OCI-LY3 (cell line): ENCODE data around the gene SLC39A12.

Experiments
- H2AFZ ChIP-seq: fragments of 200-600, 300-600 bp; shearing (Covaris generic); 2 replicates; pipeline ENCODE4 v1.6.0; 2014; ENCODE audit warnings: antibody characterized with exemption, low read depth, low read length
- H3K27ac ChIP-seq: fragments of 200-600, 300-600 bp; sonication (generic); 2 replicates; pipeline ENCODE4 v1.5.1; 2014; ENCODE audit warnings: mild to moderate bottlenecking, low read length, moderate library complexity, mixed read lengths
- H3K27me3 ChIP-seq: fragments of 200-600, 300-600 bp; sonication (generic); 2 replicates; pipeline ENCODE4 v1.6.1; 2014; ENCODE audit warnings: low read depth, low read length, mixed read lengths
- H3K36me3 ChIP-seq: fragments of 200-600, 300-600 bp; sonication (generic); replicated peaks from 2 replicates; pipeline ENCODE3; 2014; ENCODE audit warnings: low read depth, low read length, mixed read lengths
- H3K4me1 ChIP-seq: fragments of 300-600, 200-600 bp; sonication (generic); 2 replicates; pipeline ENCODE4 v1.6.1; 2014; ENCODE audit warnings: low read length, mixed read lengths
- H3K4me2 ChIP-seq: fragments of 200-600, 300-600 bp; sonication (generic); 2 replicates; pipeline ENCODE4 v1.6.1; 2014; ENCODE audit warnings: low read length, mixed read lengths
- H3K4me3 ChIP-seq: fragments of 300-600, 200-600 bp; sonication (generic); 2 replicates; pipeline ENCODE4 v1.5.1; 2014; ENCODE audit warnings: antibody characterized with exemption, mild to moderate bottlenecking, low read length, moderate library complexity
- H3K79me2 ChIP-seq: fragments of 300-600, 200-600 bp; shearing (Covaris generic); 2 replicates; pipeline ENCODE4 v1.6.1; 2014; ENCODE audit warnings: mild to moderate bottlenecking, low read length, mixed read lengths
- H3K9ac ChIP-seq: fragments of 300-600, 200-600 bp; shearing (Covaris generic); 2 replicates; pipeline ENCODE4 v1.6.0; 2014; ENCODE audit warnings: mild to moderate bottlenecking, low read length, moderate library complexity
- H3K9me3 ChIP-seq: fragments of 200-600, 300-600 bp; shearing (Covaris generic); 2 replicates; pipeline ENCODE4 v1.6.1; 2014; ENCODE audit warnings: low read length, mixed read lengths; ENCODE audit not compliant: insufficient read depth
- H4K20me1 ChIP-seq: fragments of 200-600, 300-600 bp; sonication (generic); 2 replicates; pipeline ENCODE4 v1.6.1; 2016; ENCODE audit warnings: low read length, mixed read lengths; ENCODE audit not compliant: insufficient read depth
- EZH2phosphoT487 ChIP-seq: fragments of 200-600 bp; shearing (Covaris generic); IDR thresholded peaks from 2 replicates; pipeline ENCODE4 v1.6.1; 2018; ENCODE audit warnings: antibody characterized with exemption, mixed run types, low read depth
- TF ChIP-seq, protein P1 (sequence below): fragments of 200-600, 300-600 bp; sonication (generic); IDR thresholded peaks from 2 replicates; pipeline ENCODE4 v1.5.1; 2014; ENCODE audit warnings: antibody characterized with exemption, low read length, low read depth

Gene SLC39A12

DNA sequence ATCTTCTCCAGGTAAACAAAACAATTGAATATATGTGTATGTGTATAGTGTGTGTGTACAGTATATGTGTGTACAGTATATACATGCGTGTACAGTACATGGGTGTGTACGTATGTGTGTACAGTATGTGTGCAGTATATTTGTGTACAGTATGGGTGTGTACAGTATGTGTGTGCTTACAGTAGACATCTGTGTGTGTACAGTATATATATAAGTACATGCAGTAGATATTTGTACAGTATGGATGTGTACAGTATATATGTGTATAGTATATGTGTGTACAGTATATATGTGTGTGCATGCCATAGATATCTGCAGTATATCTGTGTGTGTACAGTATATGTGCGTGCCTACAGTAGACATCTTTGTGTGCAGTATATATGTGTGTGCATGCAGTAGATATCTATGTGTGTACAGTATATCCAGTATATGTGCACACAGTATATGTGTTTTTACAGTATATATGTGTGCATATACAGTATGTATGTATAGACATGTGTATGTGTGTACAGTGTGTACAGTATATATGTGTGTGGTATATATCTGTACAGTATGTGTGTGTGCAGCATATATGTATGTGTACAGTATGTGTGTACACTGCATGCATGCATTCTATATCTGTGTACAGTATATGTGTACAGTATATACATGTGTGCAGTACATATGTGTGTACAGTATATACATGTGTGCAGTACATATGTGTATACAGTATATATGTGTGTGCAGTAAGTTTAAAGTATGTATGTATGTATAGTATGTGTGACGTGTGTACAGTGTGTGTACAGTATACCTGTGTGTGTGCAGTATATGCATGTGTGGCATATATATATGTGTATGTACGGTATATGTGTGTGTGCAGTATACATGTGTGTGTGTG is 37.3 kb upstream of the SLC39A12 start:
- Histone ChIP-seq H3K79me2 (no peaks in the 10 kb centered on the region), H3K27ac (no peak overlapping the region), H3K9me3 (no peaks in the 10 kb centered on the region), H3K36me3 (no peaks in the 10 kb centered on the region), H3K4me2 (no peak overlapping the region), H3K4me3 (no peak overlapping the region), H4K20me1 (no peaks in the 10 kb centered on the region), H3K4me1 (peaks cover 4% of the 10 kb centered on the region), H2AFZ (no peak overlapping the region), H3K9ac (no peak overlapping the region), H3K27me3 (no peaks in the 10 kb centered on the region)
- TF ChIP-seq, protein P1, sequence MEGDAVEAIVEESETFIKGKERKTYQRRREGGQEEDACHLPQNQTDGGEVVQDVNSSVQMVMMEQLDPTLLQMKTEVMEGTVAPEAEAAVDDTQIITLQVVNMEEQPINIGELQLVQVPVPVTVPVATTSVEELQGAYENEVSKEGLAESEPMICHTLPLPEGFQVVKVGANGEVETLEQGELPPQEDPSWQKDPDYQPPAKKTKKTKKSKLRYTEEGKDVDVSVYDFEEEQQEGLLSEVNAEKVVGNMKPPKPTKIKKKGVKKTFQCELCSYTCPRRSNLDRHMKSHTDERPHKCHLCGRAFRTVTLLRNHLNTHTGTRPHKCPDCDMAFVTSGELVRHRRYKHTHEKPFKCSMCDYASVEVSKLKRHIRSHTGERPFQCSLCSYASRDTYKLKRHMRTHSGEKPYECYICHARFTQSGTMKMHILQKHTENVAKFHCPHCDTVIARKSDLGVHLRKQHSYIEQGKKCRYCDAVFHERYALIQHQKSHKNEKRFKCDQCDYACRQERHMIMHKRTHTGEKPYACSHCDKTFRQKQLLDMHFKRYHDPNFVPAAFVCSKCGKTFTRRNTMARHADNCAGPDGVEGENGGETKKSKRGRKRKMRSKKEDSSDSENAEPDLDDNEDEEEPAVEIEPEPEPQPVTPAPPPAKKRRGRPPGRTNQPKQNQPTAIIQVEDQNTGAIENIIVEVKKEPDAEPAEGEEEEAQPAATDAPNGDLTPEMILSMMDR, result no peak
- TF ChIP-seq EZH2phosphoT487, result no peak

DNA sequence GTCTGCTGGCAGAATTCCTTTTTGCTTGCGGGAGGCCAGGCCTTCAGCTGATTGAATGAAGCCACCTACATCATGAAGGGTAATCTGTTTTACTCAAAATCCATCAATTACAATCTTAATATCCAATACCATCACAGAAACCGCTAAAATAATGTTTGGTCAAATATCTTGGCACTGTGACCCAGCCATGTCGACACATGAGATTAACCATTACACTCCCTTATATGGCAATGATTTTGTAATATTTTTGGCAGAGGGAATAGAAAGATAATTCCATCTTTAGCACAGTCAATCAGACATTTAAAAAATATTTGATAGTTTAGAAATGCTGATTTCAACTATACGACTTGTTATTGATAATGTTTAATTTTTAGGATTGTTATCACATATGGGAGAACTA is 36.5 kb upstream of the SLC39A12 start:
- TF ChIP-seq EZH2phosphoT487, result no peak
- TF ChIP-seq, protein P1, result no peak
- peaks cover 4% of the 10 kb centered on the region; the same call in 1 of the 2 replicates for H3K4me1 ChIP-seq
- H3K9me3 ChIP-seq, result no peaks in the 10 kb centered on the region
- no peak overlapping the region for H2AFZ ChIP-seq
- H3K79me2 ChIP-seq, result no peaks in the 10 kb centered on the region
- H3K4me2 ChIP-seq, result no peak overlapping the region
- no peaks in the 10 kb centered on the region for H3K36me3 ChIP-seq
- H3K27ac ChIP-seq, result no peak overlapping the region
- no peak overlapping the region for H3K9ac ChIP-seq
- no peaks in the 10 kb centered on the region for H4K20me1 ChIP-seq
- no peak overlapping the region for H3K4me3 ChIP-seq
- no peaks in the 10 kb centered on the region for H3K27me3 ChIP-seq

DNA sequence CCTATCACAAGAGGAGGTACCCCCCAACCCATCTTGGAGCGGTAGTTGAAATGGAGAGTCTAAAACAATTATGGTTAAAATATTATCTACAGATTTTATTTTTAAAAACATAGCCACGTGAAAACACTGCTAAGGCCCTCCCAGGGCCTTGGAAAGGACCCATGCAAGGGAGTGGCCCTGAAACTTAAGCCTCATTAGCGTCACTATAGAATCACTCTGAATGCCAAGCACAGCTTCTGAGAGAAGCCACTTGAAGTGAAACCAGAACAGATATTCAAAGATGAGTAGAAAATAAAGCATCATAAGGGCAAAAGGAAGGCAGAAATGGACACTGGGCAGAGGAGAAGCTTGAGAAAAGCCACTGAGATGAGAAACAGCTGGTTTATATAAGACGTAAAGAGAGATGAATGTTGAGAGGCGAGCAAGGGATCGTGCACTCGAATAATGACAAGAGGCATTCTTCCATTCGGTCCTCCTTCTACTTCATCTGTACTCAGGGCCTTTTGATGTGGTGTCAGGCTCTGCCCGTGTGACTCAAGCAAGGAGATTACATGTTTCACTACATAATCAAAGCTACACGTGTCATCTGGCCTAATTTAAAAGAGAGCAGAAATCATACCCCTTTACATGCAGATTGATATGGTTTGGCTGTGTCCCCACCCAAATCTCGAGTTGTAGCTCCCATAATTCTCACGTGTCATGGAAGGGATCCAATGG is 33.4 kb upstream of the SLC39A12 start:
- Histone ChIP-seq H4K20me1 (no peaks in the 10 kb centered on the region), H3K9me3 (no peaks in the 10 kb centered on the region), H3K27ac (no peak overlapping the region), H3K4me2 (no peak overlapping the region), H2AFZ (no peak overlapping the region), H3K79me2 (no peaks in the 10 kb centered on the region), H3K4me3 (no peak overlapping the region), H3K36me3 (no peaks in the 10 kb centered on the region), H3K4me1 (no peaks in the 10 kb centered on the region), H3K27me3 (no peaks in the 10 kb centered on the region), H3K9ac (no peak overlapping the region)
- TF ChIP-seq EZH2phosphoT487, result no peak
- TF ChIP-seq, protein P1, result no peak

DNA sequence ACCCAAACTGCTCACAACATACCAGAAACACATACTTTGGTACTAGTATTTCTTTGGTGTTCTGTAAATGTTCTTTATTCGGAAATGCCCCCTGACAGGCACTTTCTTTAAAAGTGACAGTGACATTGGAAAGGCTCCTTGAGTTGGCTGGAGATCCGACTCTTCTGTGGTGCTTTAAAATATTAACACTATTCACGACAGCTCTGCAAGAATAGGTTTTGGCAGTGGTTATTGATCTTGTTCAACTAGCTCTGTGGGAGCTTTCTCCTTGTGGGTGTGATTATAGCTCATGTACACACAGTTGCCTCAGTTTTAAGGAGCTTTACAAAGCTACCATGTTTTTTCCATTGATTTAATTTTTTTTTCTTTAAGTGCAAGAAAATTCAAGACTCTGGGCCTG is 30.3 kb upstream of the SLC39A12 start:
- no peak overlapping the region for H3K27ac ChIP-seq
- no peaks in the 10 kb centered on the region for H4K20me1 ChIP-seq
- H3K9me3 ChIP-seq, result no peaks in the 10 kb centered on the region
- H3K36me3 ChIP-seq, result no peaks in the 10 kb centered on the region
- TF ChIP-seq EZH2phosphoT487, result no peak
- TF ChIP-seq, protein P1, result no peak
- no peak overlapping the region for H3K4me2 ChIP-seq
- H2AFZ ChIP-seq, result no peak overlapping the region
- peaks cover 4% of the 10 kb centered on the region; the same call in 1 of the 2 replicates for H3K4me1 ChIP-seq
- no peak overlapping the region for H3K4me3 ChIP-seq
- H3K9ac ChIP-seq, result no peak overlapping the region
- no peaks in the 10 kb centered on the region for H3K79me2 ChIP-seq
- H3K27me3 ChIP-seq, result no peaks in the 10 kb centered on the region
